ENCODE results near the gene SPDYE1. TPM values are rescaled to one million over a fixed set of nuclear protein-coding genes. Genes with fewer than 3 reads are reported as not detected.

Gene SPDYE1
- total and polyA plus RNA-seq, 7 experiments from 2014 or later = 0.07 to 0.30 (median 0.20) TPM; not detected in 3

DNA sequence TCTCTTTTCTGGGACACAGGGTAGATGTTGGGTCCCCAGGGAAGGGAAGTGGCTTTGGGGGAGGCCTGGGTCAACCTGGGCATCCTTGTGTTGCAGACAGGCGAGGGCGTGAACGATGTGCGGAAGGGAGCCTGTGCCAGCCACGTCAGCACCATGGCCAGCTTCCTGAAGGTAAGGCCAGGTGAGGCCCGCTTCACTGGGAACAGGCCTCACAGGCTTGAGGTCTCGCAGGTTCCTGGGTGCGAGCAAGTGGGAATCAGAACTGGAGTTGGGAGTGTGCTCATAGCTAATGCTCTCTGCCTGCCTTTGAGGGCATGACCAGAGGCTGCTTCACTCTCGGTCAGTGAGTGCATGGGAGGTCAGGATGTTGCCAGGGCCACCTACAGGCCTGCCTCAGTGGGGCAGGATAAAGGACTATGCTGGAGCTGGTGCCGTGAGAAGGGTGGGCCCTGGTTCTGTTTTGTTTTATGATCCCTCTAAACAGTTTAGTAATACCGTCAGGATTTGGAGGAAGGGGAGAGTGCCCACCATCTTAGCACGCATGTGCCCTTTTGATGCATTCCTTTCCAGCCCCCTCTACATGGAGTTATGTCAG lies 55.2 kb downstream of the SPDYE1 start:
- Mint-ChIP-seq H3K4me3 (peak overlapping the region in 4 of 10 donors; percentile 33 to 73 (median 68)), H3K27me3 (no peaks in the 10 kb centered on the region), H3K36me3 (peaks cover 3 to 58% (median 27%) of the 10 kb centered on the region in 5 donors), H3K9me3 (no peaks in the 10 kb centered on the region), H3K27ac (peak overlapping the region in 7 of 9 donors; percentile 72 to 94 (median 86)), H3K4me1 (peaks cover 34 to 75% (median 50%) of the 10 kb centered on the region in 7 donors)
- H3K4me3 ChIP-seq (ENCODE audit: low read length) = no peak overlapping the region
- ChIA-PET CTCF (no interaction called here), POLR2A (interaction anchor here (0.7 to 8.3 kb wide), 5 partner anchors 8 to 148 kb away, joined by 3 to 63 read pairs (median 4); partner anchors contain the start of genes DBNL, PGAM2 and YKT6)
- intact Hi-C loops (cut with micrococcal nuclease) = loop anchor here in 1 of 2 donors (1.0 kb wide), 1 partner anchor 12 kb away; the partner anchor contains the start of gene PGAM2
- H3K27ac ChIP-seq (ENCODE audit: low read depth, low read length) = peak overlapping the region; percentile 51
- H3K9me3 ChIP-seq (ENCODE audit: control insufficient read depth in 2 of 3, low read length in 3 of 3) = no peaks in the 10 kb centered on the region
- no peaks in the 10 kb centered on the region for H3K27me3 ChIP-seq (ENCODE audit: control insufficient read depth in 2 of 2, insufficient read depth in 2 of 2, low read length in 2 of 2)
- H3K36me3 ChIP-seq (ENCODE audit: control insufficient read depth in 2 of 3, insufficient read depth in 3 of 3, low read length in 3 of 3) = peaks cover 24 to 72% (median 27%) of the 10 kb centered on the region in 3 experiments
- DNase-seq (no peak), ATAC-seq (no peak)
- peaks cover 0 to 49% of the 10 kb centered on the region in 2 donors for H3K4me1 ChIP-seq (ENCODE audit: control insufficient read depth in 2 of 2, insufficient read depth in 2 of 2, low read length in 2 of 2)

- no peaks in the 10 kb centered on the region for H3K9me3 Mint-ChIP-seq
- no peak overlapping the region for H3K4me3 ChIP-seq (ENCODE audit: low read length)
- H3K4me1 Mint-ChIP-seq = peaks cover 8 to 37% (median 25%) of the 10 kb centered on the region in 7 donors
- DNase-seq (no peak), ATAC-seq (no peak)
- peaks cover 7 to 51% (median 18%) of the 10 kb centered on the region in 5 donors for H3K36me3 Mint-ChIP-seq
- H3K4me1 ChIP-seq (ENCODE audit: control insufficient read depth in 2 of 2, insufficient read depth in 2 of 2, low read length in 2 of 2) = peaks cover 0 to 19% of the 10 kb centered on the region in 2 donors
- peaks cover 14 to 86% (median 33%) of the 10 kb centered on the region in 3 experiments for H3K36me3 ChIP-seq (ENCODE audit: control insufficient read depth in 2 of 3, insufficient read depth in 3 of 3, low read length in 3 of 3)
- intact Hi-C loops (cut with micrococcal nuclease) = no loop called here
- CTCF ChIA-PET = interaction anchor here (1.0 kb wide), 1 partner anchor 9 kb away, joined by 4 read pairs; no protein-coding TSS in a partner anchor
- no peaks in the 10 kb centered on the region for H3K27me3 Mint-ChIP-seq
- no peaks in the 10 kb centered on the region for H3K27me3 ChIP-seq (ENCODE audit: control insufficient read depth in 2 of 2, insufficient read depth in 2 of 2, low read length in 2 of 2)
- H3K27ac ChIP-seq (ENCODE audit: low read depth, low read length) = no peak overlapping the region
- POLR2A ChIA-PET = interaction anchor here (1.1 to 8.3 kb wide), 3 partner anchors 10 to 17 kb away, joined by 3 to 54 read pairs (median 24); partner anchors contain the start of genes DBNL and PGAM2
- no peaks in the 10 kb centered on the region for H3K9me3 ChIP-seq (ENCODE audit: control insufficient read depth in 2 of 3, low read length in 3 of 3)
- no peak overlapping the region for H3K4me3 Mint-ChIP-seq
- H3K27ac Mint-ChIP-seq = no peak overlapping the region
Observed at GRCh38 chr7:44056681-44057080, 59.0 kb downstream of the SPDYE1 start.

GRCh38 chr7:44057181-44057848 lies 59.6 kb downstream of the SPDYE1 start:
- Mint-ChIP-seq H3K4me3 (no peak overlapping the region), H3K36me3 (peaks cover 7 to 47% (median 14%) of the 10 kb centered on the region in 5 donors), H3K4me1 (peaks cover 4 to 31% (median 20%) of the 10 kb centered on the region in 7 donors), H3K27ac (peak overlapping the region in 4 of 9 donors; percentile 8 to 62 (median 47)), H3K9me3 (no peaks in the 10 kb centered on the region), H3K27me3 (no peaks in the 10 kb centered on the region)
- intact Hi-C loops (cut with micrococcal nuclease) = no loop called here
- Histone ChIP-seq H3K27me3 (ENCODE audit: control insufficient read depth in 2 of 2, insufficient read depth in 2 of 2, low read length in 2 of 2) (no peaks in the 10 kb centered on the region), H3K27ac (ENCODE audit: low read depth, low read length) (peak overlapping the region; percentile 6), H3K4me1 (ENCODE audit: control insufficient read depth in 2 of 2, insufficient read depth in 2 of 2, low read length in 2 of 2) (peaks cover 0 to 13% of the 10 kb centered on the region in 2 donors), H3K9me3 (ENCODE audit: control insufficient read depth in 2 of 3, low read length in 3 of 3) (no peaks in the 10 kb centered on the region), H3K4me3 (ENCODE audit: low read length) (no peak overlapping the region), H3K36me3 (ENCODE audit: control insufficient read depth in 2 of 3, insufficient read depth in 3 of 3, low read length in 3 of 3) (peaks cover 14 to 86% (median 33%) of the 10 kb centered on the region in 3 experiments)
- DNase-seq (no peak), ATAC-seq (no peak)
- ChIA-PET CTCF (interaction anchor here (1.0 kb wide), 1 partner anchor 10 kb away, joined by 4 read pairs; no protein-coding TSS in a partner anchor), POLR2A (interaction anchor here (3.5 to 8.3 kb wide), 2 partner anchors 10 to 12 kb away, joined by 24 to 54 read pairs; partner anchors contain the start of genes DBNL and PGAM2)

- H3K27ac ChIP-seq (ENCODE audit: low read depth, low read length) = peak overlapping the region; percentile 6
- ChIA-PET POLR2A (interaction anchor here (3.5 to 8.3 kb wide), 2 partner anchors 9 to 13 kb away, joined by 24 to 54 read pairs; partner anchors contain the start of genes DBNL and PGAM2), CTCF (no interaction called here)
- H3K27me3 Mint-ChIP-seq = no peaks in the 10 kb centered on the region
- peak overlapping the region in 1 of 10 donors; percentile 14 for H3K4me3 Mint-ChIP-seq
- no peak overlapping the region for H3K4me3 ChIP-seq (ENCODE audit: low read length)
- H3K36me3 Mint-ChIP-seq = peaks cover 7 to 47% (median 8%) of the 10 kb centered on the region in 5 donors
- peaks cover 4 to 24% (median 13%) of the 10 kb centered on the region in 7 donors for H3K4me1 Mint-ChIP-seq
- no peaks in the 10 kb centered on the region for H3K27me3 ChIP-seq (ENCODE audit: control insufficient read depth in 2 of 2, insufficient read depth in 2 of 2, low read length in 2 of 2)
- DNase-seq (no peak), ATAC-seq (no peak)
- H3K9me3 Mint-ChIP-seq = peaks cover 0 to 3% (median 0%) of the 10 kb centered on the region in 11 donors
- H3K27ac Mint-ChIP-seq = peak overlapping the region in 5 of 9 donors; percentile 28 to 62 (median 54)
- no peaks in the 10 kb centered on the region for H3K9me3 ChIP-seq (ENCODE audit: control insufficient read depth in 2 of 3, low read length in 3 of 3)
- H3K4me1 ChIP-seq (ENCODE audit: control insufficient read depth in 2 of 2, insufficient read depth in 2 of 2, low read length in 2 of 2) = peaks cover 0 to 5% of the 10 kb centered on the region in 2 donors
- peaks cover 14 to 86% (median 28%) of the 10 kb centered on the region in 3 experiments for H3K36me3 ChIP-seq (ENCODE audit: control insufficient read depth in 2 of 3, insufficient read depth in 3 of 3, low read length in 3 of 3)
- intact Hi-C loops (cut with micrococcal nuclease) = no loop called here
Observed at GRCh38 chr7:44057849-44058758, 60.4 kb downstream of the SPDYE1 start.

DNA sequence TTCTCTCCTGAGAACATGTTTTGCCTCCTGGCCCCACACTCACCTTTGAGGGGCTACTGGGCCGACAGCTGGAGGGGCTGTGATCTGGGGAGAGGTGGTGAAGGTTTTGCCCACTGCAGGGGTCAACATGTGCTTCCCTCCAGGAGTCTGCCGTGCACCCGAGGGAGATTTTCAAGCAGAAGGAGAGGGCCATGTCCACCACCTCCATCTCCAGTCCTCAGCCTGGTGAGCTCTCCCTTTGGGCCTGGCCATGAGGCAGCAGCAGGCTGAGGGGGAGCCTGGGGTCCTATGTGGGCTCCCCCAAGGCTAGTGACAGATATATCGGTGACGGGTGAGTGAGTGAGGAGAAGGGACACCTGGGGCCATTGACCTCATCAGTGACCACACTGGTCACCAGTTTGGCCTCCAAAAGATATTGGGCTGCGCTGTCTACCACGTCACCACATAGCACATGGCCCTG lies 61.1 kb downstream of the SPDYE1 start:
- Mint-ChIP-seq H3K4me3 (no peak overlapping the region), H3K9me3 (peaks cover 0 to 3% (median 0%) of the 10 kb centered on the region in 11 donors), H3K36me3 (peaks cover 7 to 47% (median 8%) of the 10 kb centered on the region in 5 donors), H3K27me3 (no peaks in the 10 kb centered on the region), H3K27ac (peak overlapping the region in 5 of 9 donors; percentile 28 to 61 (median 54)), H3K4me1 (peaks cover 4 to 24% (median 13%) of the 10 kb centered on the region in 7 donors)
- no peak overlapping the region for H3K4me3 ChIP-seq (ENCODE audit: low read length)
- no peaks in the 10 kb centered on the region for H3K27me3 ChIP-seq (ENCODE audit: control insufficient read depth in 2 of 2, insufficient read depth in 2 of 2, low read length in 2 of 2)
- ATAC-seq = no peak
- ChIA-PET CTCF (no interaction called here), POLR2A (interaction anchor here (3.5 to 8.3 kb wide), 2 partner anchors 8 to 14 kb away, joined by 24 to 54 read pairs; partner anchors contain the start of genes DBNL and PGAM2)
- no peak for DNase-seq
- no peaks in the 10 kb centered on the region for H3K9me3 ChIP-seq (ENCODE audit: control insufficient read depth in 2 of 3, low read length in 3 of 3)
- peaks cover 0 to 4% of the 10 kb centered on the region in 2 donors for H3K4me1 ChIP-seq (ENCODE audit: control insufficient read depth in 2 of 2, insufficient read depth in 2 of 2, low read length in 2 of 2)
- intact Hi-C loops (cut with micrococcal nuclease) = no loop called here
- H3K27ac ChIP-seq (ENCODE audit: low read depth, low read length) = no peak overlapping the region
- peaks cover 14 to 83% (median 28%) of the 10 kb centered on the region in 3 experiments for H3K36me3 ChIP-seq (ENCODE audit: control insufficient read depth in 2 of 3, insufficient read depth in 3 of 3, low read length in 3 of 3)

Data from naive thymus-derived CD4-positive, alpha-beta T cell (primary cell).